Suprapubic skin (tissue), 4 donors: ENCODE data around the gene PCDHB4. TPM values are rescaled to one million over a fixed set of nuclear protein-coding genes. Genes with fewer than 3 reads are reported as not detected.
"Not testable (repeated sequence)": the region's sequence is repeated elsewhere in the genome, so short reads cannot be mapped to it uniquely, and the experiment has no call there.

Source experiments
- DNase-seq, 2 donors: peaks; one replicate each; pipeline ENCODE4 v3.0.0-alpha.2; 2019; ENCODE audit warnings: low spot score in 2 of 2
- H3K27ac ChIP-seq: fragments of 200-600 bp; sonication (generic); one replicate; pipeline ENCODE4 v1.5.1; 2019
- H3K27me3 ChIP-seq: fragments of 200-600 bp; sonication (generic); one replicate; pipeline ENCODE4 v1.5.1; 2019
- H3K36me3 ChIP-seq: fragments of 200-600 bp; sonication (generic); one replicate; pipeline ENCODE4 v1.5.1; 2019
- H3K4me1 ChIP-seq: fragments of 200-600 bp; sonication (generic); one replicate; pipeline ENCODE4 v1.5.1; 2019
- H3K4me3 ChIP-seq: fragments of 200-600 bp; sonication (generic); one replicate; pipeline ENCODE4 v1.5.1; 2019; ENCODE audit warnings: mild to moderate bottlenecking
- H3K9me3 ChIP-seq: fragments of 200-600 bp; sonication (generic); one replicate; pipeline ENCODE4 v1.5.1; 2019
- CTCF ChIP-seq, 2 donors: fragments of 200-600 bp in 1 of 2; fragments of 450-650 bp in 1 of 2; sonication (generic) in 1 of 2; IDR thresholded peaks; one replicate each; pipeline ENCODE4 v1.5.1; 2016 to 2019; ENCODE audit warnings: antibody characterized with exemption in 2 of 2, mild to moderate bottlenecking in 1 of 2, moderate library complexity in 1 of 2
- EP300 ChIP-seq: sonication (generic); formaldehyde crosslinking; IDR thresholded peaks from one replicate; pipeline ENCODE4 v1.6.1; 2017; ENCODE audit warnings: antibody characterized with exemption
- POLR2A ChIP-seq, 2 donors: fragments of 450-650 bp; IDR thresholded peaks; one replicate each; pipeline ENCODE4 v1.6.1; 2017; ENCODE audit warnings: antibody characterized with exemption in 2 of 2, mild to moderate bottlenecking in 2 of 2, moderate library complexity in 2 of 2
- POLR2AphosphoS5 ChIP-seq, 3 donors: sonication (generic); formaldehyde crosslinking; IDR thresholded peaks; one replicate each; pipeline ENCODE4 v1.6.1; 2017; ENCODE audit warnings: antibody characterized with exemption in 3 of 3
- WGBS: methylation state at CpG from one replicate; pipeline ENCODE4 v1.1.5; 2018; 5-methylcytosine and 5-hydroxymethylcytosine counted together
- total RNA-seq, 4 donors: library from RNA; depleted of rRNA; stranded (reverse); fragments of >200 nt; gene quantifications; one replicate each; pipeline ENCODE4 v1.1.0, GENCODE V29; 2016

PCDHB4 gene
- total RNA-seq, 4 donors from 2014 or later: 1.8 to 5.6 (median 2.0) TPM

GRCh38 chr5:141135030-141135717 lies 13.6 kb downstream of the PCDHB4 start, which contains the start of gene PCDHB5:
Gene PCDHB5, plus strand, starts transcription at chr5:141135206. Its CDS starts 229 bp downstream, at chr5:141135435.
- no peak within 1 kb of the TSS for H3K27ac ChIP-seq
- TF ChIP-seq POLR2AphosphoS5 (IDR thresholded peaks at IDR 0.05) (no peak), CTCF (IDR thresholded peaks at IDR 0.05) (no peak), POLR2A (IDR thresholded peaks at IDR 0.05) (no peak), EP300 (no peak)
- no peak for DNase-seq
- H3K4me1 ChIP-seq: no peaks in the 10 kb centered on the region
- H3K36me3 ChIP-seq: no peaks in the 10 kb centered on the region
- H3K9me3 ChIP-seq: peaks cover 23% of the 10 kb centered on the region
- H3K4me3 ChIP-seq: peak within 1 kb of the TSS; percentile 31
- 23% methylated on average over 22 of the region's 22 CpGs for WGBS
- no peaks in the 10 kb centered on the region for H3K27me3 ChIP-seq

- Histone ChIP-seq H3K4me1 (no peaks in the 10 kb centered on the region), H3K4me3 (peak overlapping the region; percentile 31), H3K27ac (no peak overlapping the region), H3K9me3 (peaks cover 23% of the 10 kb centered on the region), H3K27me3 (no peaks in the 10 kb centered on the region), H3K36me3 (no peaks in the 10 kb centered on the region)
- 58% methylated on average over 19 of the region's 19 CpGs for WGBS
- DNase-seq: no peak
- TF ChIP-seq EP300 (no peak), POLR2A (IDR thresholded peaks at IDR 0.05) (no peak), POLR2AphosphoS5 (IDR thresholded peaks at IDR 0.05) (no peak), CTCF (IDR thresholded peaks at IDR 0.05) (no peak)
These were observed 14.2 kb downstream of the PCDHB4 start for GRCh38 chr5:141135718-141136266.

GRCh38 chr5:141137346-141137745 lies 15.7 kb downstream of the PCDHB4 start:
- not testable (repeated sequence) for H3K4me3 ChIP-seq, H3K36me3 ChIP-seq, H3K4me1 ChIP-seq, DNase-seq, H3K27me3 ChIP-seq, H3K27ac ChIP-seq
- 43% methylated on average over 5 of the region's 34 CpGs for WGBS
- peaks cover 27% of the 10 kb centered on the region for H3K9me3 ChIP-seq

- TF ChIP-seq EP300 (no peak), CTCF (IDR thresholded peaks at IDR 0.05) (no peak), POLR2A (IDR thresholded peaks at IDR 0.05) (no peak), POLR2AphosphoS5 (IDR thresholded peaks at IDR 0.05) (no peak)
These were observed 28.2 kb downstream of the PCDHB4 start, which contains the start of gene PCDHB6 for GRCh38 chr5:141149812-141150211. Gene PCDHB6, plus strand, starts transcription at chr5:141150057. Its CDS starts 201 bp downstream, at chr5:141150258.

GRCh38 chr5:141150224-141150992 lies 28.8 kb downstream of the PCDHB4 start:
- Histone ChIP-seq H3K36me3 (no peaks in the 10 kb centered on the region), H3K9me3 (peaks cover 9% of the 10 kb centered on the region), H3K4me1 (no peaks in the 10 kb centered on the region), H3K4me3 (peak overlapping the region; percentile 28), H3K27ac (no peak overlapping the region), H3K27me3 (no peaks in the 10 kb centered on the region)
- no peak for DNase-seq
- 44% methylated on average over 33 of the region's 33 CpGs for WGBS
- TF ChIP-seq POLR2A (IDR thresholded peaks at IDR 0.05): no peak
- no peak for TF ChIP-seq CTCF (IDR thresholded peaks at IDR 0.05)
- no peak for TF ChIP-seq EP300
- no peak for TF ChIP-seq POLR2AphosphoS5 (IDR thresholded peaks at IDR 0.05)

More at GRCh38 chr5:141149812-141150211, 28.2 kb downstream of the PCDHB4 start, which contains the start of gene PCDHB6:
- Histone ChIP-seq H3K4me1 (no peaks in the 10 kb centered on the region), H3K27ac (no peak within 1 kb of the TSS), H3K27me3 (no peaks in the 10 kb centered on the region), H3K9me3 (peaks cover 7% of the 10 kb centered on the region), H3K4me3 (peak within 1 kb of the TSS; percentile 28), H3K36me3 (no peaks in the 10 kb centered on the region)
- WGBS: 19% methylated on average over 18 of the region's 18 CpGs
- no peak for DNase-seq
